Central memory CD8-positive, alpha-beta T cell (primary cell): ENCODE data around the gene RFX6.

Experiments
- ATAC-seq: fragments of 150-1000 bp; cut with Tn5 transposase; replicated peaks from 2 replicates; pipeline ENCODE4 v1.10.0; 2022; ENCODE audit warnings: mild to moderate bottlenecking, moderate FRiP score, moderate number of reproducible peaks; ENCODE audit not compliant: poor library complexity, severe bottlenecking; ENCODE audit errors: extremely low read depth
- DNase-seq, 2 donors: peaks; one replicate each; pipeline ENCODE4 v3.0.0; 2021; ENCODE audit warnings: low spot score in 2 of 2
- H3K27ac Mint-ChIP-seq: one replicate; pipeline ENCODE4 v1.8.0; 2022; ENCODE audit warnings: low read depth, mild to moderate bottlenecking, moderate library complexity, mixed read lengths
- H3K27me3 Mint-ChIP-seq: one replicate; pipeline ENCODE4 v1.8.0; 2022; ENCODE audit warnings: mixed read lengths
- H3K36me3 Mint-ChIP-seq: one replicate; pipeline ENCODE4 v1.8.0; 2022; ENCODE audit warnings: mild to moderate bottlenecking, moderate library complexity, mixed read lengths; ENCODE audit not compliant: insufficient read depth
- H3K4me1 Mint-ChIP-seq: one replicate; pipeline ENCODE4 v1.8.0; 2022; ENCODE audit warnings: mixed read lengths
- H3K4me3 Mint-ChIP-seq: one replicate; pipeline ENCODE4 v1.8.0; 2022; ENCODE audit warnings: mild to moderate bottlenecking, moderate library complexity, mixed read lengths
- H3K9me3 Mint-ChIP-seq: one replicate; pipeline ENCODE4 v1.8.0; 2022; ENCODE audit warnings: mixed read lengths

RFX6 gene

DNA sequence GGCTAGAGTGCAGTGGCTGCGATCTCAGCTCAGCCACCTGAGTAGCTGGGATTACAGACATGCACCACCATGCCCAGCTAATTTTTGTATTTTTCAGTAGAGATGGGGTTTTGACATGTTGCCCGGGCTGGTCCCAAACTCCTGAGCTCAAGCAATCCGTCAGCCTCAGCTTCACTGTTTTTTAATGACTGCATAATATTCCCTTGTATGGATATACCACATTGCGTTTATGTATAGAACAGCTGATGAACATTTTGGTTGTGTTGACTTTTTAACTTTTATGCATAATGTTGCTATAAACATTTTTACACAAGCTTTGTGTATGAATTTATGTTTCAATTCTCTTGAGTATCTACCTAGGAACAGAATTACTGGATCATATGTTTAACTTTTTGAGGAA, 4.3 kb upstream of the RFX6 start:
- Mint-ChIP-seq H3K36me3 (no peaks in the 10 kb centered on the region), H3K27ac (no peak overlapping the region), H3K9me3 (peaks cover 12% of the 10 kb centered on the region), H3K4me3 (no peak overlapping the region), H3K4me1 (peaks cover 11% of the 10 kb centered on the region), H3K27me3 (peaks cover 27% of the 10 kb centered on the region)
- ATAC-seq = no peak
- no peak for DNase-seq

DNA sequence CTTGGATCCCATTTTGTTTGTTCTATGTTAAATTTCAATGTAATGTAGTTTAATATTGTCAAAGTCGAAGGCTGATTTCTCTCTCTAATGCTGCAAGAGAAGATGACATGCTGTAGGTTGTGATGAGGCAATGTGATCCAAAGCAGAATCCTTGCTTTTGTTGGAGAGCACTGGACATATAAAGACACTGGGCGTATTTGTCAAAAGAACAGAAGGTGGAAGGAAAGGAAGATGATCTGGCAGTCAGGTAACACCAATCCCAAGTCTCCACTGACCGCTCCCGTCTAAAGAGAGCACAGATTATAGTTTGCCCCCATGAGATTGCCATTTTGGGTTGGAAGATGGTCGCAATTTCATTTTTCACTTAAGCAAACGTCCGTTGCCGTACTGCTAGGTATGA, 935 bp upstream of the RFX6 start:
- Mint-ChIP-seq H3K9me3 (peaks cover 6% of the 10 kb centered on the region), H3K27ac (no peak overlapping the region), H3K27me3 (peaks cover 31% of the 10 kb centered on the region), H3K4me3 (no peak overlapping the region), H3K4me1 (peaks cover 11% of the 10 kb centered on the region), H3K36me3 (no peaks in the 10 kb centered on the region)
- DNase-seq = no peak
- ATAC-seq = no peak

DNA sequence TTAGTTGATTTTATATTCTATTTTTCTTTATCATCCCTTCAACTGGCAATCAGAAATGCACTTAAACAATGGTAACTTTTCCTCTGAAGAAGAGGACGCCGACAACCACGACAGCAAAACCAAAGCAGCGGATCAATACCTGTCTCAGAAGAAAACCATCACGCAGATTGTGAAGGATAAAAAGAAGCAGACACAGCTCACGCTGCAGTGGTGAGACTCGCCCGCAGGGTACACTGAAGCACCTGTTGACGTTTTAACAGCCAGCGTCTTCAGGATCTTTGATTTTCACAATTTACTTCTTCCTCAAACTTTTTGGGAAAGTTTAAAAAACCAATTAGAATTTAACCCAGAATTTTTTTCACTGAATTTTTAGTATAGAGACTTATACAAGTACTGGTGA, 701 bp downstream of the RFX6 start:
- peaks cover 11% of the 10 kb centered on the region for H3K4me1 Mint-ChIP-seq
- no peaks in the 10 kb centered on the region for H3K36me3 Mint-ChIP-seq
- ATAC-seq = no peak
- H3K27me3 Mint-ChIP-seq = peaks cover 31% of the 10 kb centered on the region
- H3K4me3 Mint-ChIP-seq = no peak overlapping the region
- H3K9me3 Mint-ChIP-seq = peaks cover 6% of the 10 kb centered on the region
- DNase-seq = no peak
- H3K27ac Mint-ChIP-seq = no peak overlapping the region

DNA sequence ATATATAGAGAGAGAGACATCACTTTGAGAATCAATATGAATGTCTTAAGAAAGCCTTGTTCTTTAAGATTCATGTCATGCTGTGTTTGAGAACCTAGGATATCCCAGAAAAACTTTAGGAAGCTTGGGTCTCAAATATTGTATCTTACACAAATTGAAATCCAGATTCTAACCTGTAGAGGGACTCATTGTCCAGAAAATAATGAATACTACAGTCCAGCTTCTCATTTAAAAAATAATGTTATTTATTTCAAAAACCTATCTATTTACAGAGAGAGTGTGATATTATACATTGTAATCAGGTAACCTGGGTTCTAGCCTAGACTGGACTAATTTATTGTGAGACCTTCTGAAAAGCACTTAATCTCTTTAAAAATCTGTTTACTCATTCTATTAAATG, 4.2 kb downstream of the RFX6 start:
- Mint-ChIP-seq H3K27ac (no peak overlapping the region), H3K4me1 (peaks cover 6% of the 10 kb centered on the region)
- no peak for DNase-seq

DNA sequence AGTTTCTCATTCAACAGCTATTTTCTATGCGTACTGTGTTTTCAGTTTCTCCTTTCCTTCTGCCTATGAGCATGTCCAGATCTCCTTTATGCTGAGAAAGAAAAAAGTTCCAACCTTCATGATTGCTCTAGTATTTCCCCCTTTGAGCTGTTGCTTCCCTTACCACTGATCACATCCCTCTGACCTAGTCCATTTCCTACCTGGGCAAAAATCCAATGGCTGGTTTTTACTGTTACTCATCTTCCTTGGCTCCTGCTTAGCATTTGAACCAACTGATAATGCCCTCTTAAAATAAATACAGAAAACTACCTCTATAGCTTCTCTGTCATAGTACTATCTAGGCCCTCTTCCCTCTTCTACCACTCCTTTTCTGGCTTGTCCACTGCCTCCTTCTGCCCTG, 6.0 kb downstream of the RFX6 start:
- H3K27me3 Mint-ChIP-seq = peaks cover 1% of the 10 kb centered on the region
- DNase-seq (no peak), ATAC-seq (no peak)
- H3K27ac Mint-ChIP-seq = no peak overlapping the region
- H3K4me3 Mint-ChIP-seq = no peak overlapping the region
- no peaks in the 10 kb centered on the region for H3K9me3 Mint-ChIP-seq
- no peaks in the 10 kb centered on the region for H3K36me3 Mint-ChIP-seq
- H3K4me1 Mint-ChIP-seq = no peaks in the 10 kb centered on the region

More for the DNA sequence above, 4.2 kb downstream of the RFX6 start:
- Mint-ChIP-seq H3K36me3 (no peaks in the 10 kb centered on the region), H3K9me3 (peaks cover 3% of the 10 kb centered on the region), H3K27me3 (peaks cover 19% of the 10 kb centered on the region), H3K4me3 (no peak overlapping the region)
- no peak for ATAC-seq

DNA sequence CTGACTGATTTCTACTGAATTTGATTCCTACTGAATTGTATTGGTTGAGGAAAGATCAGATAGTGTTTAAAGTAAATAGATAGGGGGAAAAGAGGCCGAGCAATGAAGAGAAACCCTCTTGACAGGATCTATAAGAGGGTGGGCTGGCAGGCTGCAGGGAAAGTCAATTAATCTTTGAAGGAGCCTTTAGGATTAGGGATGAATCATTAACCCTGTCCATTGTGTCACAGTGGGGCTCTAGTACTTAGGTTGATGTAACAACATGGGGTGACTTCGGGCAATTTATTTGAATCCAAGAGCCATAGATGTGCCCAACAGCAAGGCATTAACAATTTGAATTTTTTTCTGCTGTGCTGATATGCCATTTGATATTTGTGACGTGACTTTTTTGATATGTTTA, 7.5 kb downstream of the RFX6 start:
- DNase-seq = no peak
- Mint-ChIP-seq H3K27ac (no peak overlapping the region), H3K27me3 (no peaks in the 10 kb centered on the region), H3K9me3 (no peaks in the 10 kb centered on the region), H3K36me3 (no peaks in the 10 kb centered on the region), H3K4me3 (no peak overlapping the region), H3K4me1 (no peaks in the 10 kb centered on the region)
- ATAC-seq = no peak

DNA sequence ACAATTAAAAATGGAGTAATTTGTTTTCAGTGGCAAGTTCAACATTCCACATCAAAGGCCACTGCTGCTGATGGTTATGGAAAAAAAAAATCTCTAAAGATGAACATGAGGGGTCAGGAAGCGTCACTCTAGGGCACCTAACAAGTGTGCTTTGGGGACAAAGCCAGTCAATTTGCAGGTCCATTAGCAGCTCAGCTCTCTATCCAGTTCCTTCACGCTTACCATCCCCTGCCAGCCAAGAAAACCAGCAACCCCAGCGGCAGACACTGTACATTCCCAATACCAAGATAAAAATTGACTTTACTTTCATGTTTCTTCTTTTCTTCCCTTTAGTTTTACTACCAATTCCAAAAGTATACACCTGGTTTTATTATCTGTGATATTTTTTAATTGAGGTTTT, 10.1 kb downstream of the RFX6 start:
- no peak for DNase-seq
- Mint-ChIP-seq H3K4me1 (no peaks in the 10 kb centered on the region), H3K9me3 (no peaks in the 10 kb centered on the region), H3K4me3 (no peak overlapping the region), H3K27me3 (no peaks in the 10 kb centered on the region), H3K36me3 (no peaks in the 10 kb centered on the region), H3K27ac (no peak overlapping the region)
- ATAC-seq = no peak

DNA sequence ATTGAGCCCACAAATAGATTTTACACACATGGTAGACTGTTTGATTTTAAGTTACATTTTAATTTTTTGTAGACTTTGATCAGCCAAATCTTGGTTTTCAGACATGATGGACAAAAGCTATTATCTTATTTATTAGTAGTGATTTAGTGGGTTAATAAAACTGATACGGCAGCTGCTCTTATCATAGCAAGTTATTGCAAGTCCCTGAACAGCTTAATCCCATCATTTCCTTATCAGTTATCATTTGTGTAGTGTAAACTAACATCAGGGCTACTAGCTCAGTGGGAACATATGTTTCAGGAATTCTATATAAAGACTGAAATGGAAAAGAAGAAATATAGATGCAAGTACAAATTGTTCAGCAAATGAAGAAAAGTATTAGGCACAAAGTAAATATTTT, 10.9 kb downstream of the RFX6 start:
- Mint-ChIP-seq H3K9me3 (no peaks in the 10 kb centered on the region), H3K4me3 (no peak overlapping the region), H3K4me1 (no peaks in the 10 kb centered on the region), H3K27ac (no peak overlapping the region), H3K27me3 (no peaks in the 10 kb centered on the region), H3K36me3 (no peaks in the 10 kb centered on the region)
- ATAC-seq = no peak
- no peak for DNase-seq

DNA sequence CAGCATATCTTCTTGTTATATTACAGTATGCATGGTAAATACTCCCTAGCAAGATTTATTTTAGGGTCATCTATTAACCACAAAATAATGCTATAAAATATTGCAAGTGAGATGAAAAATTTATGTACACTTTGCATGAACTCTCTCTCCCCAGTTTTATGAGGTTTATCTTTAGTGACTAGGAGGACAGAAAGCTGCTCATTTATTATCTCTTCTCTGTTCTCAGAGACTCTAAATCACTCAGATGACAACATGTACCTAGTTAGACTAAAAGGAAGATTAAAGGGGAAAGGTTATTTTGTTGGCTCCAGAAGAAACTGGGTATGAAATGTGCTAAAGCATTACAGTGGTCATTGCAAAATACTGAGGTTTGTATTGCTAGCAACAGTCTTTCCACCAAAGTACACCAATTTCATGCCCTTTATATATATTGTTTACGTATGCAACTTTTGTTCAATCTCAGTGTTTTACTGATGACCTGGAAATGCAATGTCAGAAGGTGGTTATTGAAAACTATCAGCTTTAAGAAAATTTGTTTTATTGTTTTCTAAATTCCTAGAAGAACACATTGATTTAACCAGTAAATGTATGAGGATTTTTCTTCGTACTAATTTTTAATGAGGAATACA, 11.8 kb downstream of the RFX6 start:
- no peak overlapping the region for H3K27ac Mint-ChIP-seq
- H3K36me3 Mint-ChIP-seq = no peaks in the 10 kb centered on the region
- ATAC-seq (no peak), DNase-seq (no peak)
- no peaks in the 10 kb centered on the region for H3K4me1 Mint-ChIP-seq
- H3K4me3 Mint-ChIP-seq = no peak overlapping the region
- no peaks in the 10 kb centered on the region for H3K9me3 Mint-ChIP-seq
- H3K27me3 Mint-ChIP-seq = no peaks in the 10 kb centered on the region

DNA sequence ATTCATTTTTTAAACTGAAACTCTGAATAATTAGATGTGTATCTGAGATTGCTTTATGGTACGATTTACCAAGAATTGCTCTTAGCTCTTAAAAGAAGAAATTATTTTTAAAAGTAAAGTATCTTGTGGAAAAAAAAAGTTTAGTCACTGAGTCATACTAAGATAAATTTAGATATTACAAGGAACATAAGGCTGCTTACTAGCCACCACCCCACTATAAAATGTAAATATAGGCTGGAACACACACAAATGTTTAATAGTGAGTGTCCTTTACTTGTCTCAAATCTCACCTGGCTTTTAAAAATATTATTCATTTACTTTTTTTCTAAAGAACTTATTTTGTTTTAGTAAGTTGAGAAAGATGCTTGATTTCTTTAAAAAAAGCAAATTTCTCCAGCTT, 17.6 kb downstream of the RFX6 start:
- H3K36me3 Mint-ChIP-seq = peaks cover 3% of the 10 kb centered on the region
- no peaks in the 10 kb centered on the region for H3K27me3 Mint-ChIP-seq
- no peak overlapping the region for H3K27ac Mint-ChIP-seq
- no peak overlapping the region for H3K4me3 Mint-ChIP-seq
- H3K4me1 Mint-ChIP-seq = no peaks in the 10 kb centered on the region
- H3K9me3 Mint-ChIP-seq = no peaks in the 10 kb centered on the region
- no peak for DNase-seq
- no peak for ATAC-seq

DNA sequence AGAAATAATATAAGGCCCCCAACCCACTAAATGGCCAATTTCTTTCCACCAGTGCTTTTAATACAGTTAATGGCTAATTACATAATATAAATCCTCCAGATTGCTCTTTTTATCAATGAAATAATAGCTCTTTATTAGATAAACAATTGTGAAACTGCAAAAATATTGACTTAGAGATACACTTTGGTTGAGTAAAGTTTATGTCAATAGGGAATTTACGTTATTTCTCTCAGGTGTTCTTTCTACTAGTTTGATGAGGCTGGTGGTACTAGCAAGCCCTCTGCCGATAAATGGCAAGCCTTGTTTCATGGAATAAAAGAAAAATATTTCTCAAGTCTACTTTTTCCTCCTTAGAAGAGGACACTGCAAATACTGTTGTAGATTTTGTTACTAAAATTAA, 18.9 kb downstream of the RFX6 start:
- no peaks in the 10 kb centered on the region for H3K4me1 Mint-ChIP-seq
- H3K9me3 Mint-ChIP-seq = no peaks in the 10 kb centered on the region
- H3K4me3 Mint-ChIP-seq = no peak overlapping the region
- H3K27me3 Mint-ChIP-seq = no peaks in the 10 kb centered on the region
- ATAC-seq (no peak), DNase-seq (no peak)
- H3K27ac Mint-ChIP-seq = no peak overlapping the region
- H3K36me3 Mint-ChIP-seq = peaks cover 3% of the 10 kb centered on the region

DNA sequence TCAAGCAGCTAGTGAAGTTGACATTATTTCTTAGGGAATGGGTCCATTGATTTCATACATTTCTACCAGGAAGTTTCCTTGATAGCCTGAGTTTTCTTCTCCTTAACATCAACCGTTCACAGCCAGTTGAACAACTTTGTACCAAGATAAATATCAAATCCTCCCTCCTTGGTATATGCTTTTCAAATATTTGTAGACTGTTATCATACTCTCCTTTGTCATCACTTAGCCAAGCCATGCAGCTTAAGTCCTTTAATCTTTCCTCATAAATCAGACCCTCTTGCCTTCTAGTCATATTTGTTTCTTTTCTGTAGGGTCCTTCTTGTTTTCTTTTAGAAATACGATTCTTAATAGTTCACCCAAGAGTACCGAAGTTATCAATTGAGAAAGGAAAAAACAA, 25.6 kb downstream of the RFX6 start:
- no peaks in the 10 kb centered on the region for H3K4me1 Mint-ChIP-seq

DNA sequence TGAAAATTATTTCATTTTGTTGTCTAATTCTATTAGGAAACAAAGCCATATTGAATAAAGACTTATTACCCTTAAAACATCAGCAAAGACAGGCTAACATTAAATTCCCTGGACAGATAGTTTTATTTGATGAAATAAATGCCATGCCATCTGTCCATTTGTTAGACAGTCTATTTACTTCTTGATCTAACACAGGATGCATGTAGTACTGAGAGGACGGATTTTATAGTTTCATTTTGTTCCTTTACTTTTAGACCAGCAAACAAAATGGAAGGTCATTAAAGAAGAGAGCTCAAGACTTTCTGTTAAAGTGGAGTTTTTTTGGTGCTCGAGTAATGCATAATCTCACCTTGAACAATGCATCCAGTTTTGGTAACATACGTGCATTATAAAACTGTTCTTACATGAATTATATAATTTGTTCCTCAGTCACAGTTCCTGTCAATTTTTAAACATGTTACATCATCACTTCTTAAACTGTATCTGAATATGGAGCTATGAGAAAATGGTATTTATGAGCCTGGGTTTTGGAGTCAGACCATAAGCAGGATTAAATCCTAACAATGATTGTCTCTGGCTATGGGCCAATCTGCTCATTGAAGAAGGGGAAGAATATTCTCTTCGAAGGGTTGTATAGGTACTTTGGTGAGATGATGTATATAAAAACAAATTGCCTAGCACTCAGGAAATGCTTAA, 46.0 kb downstream of the RFX6 start:
- Mint-ChIP-seq H3K9me3 (no peaks in the 10 kb centered on the region), H3K4me3 (no peak overlapping the region), H3K27ac (no peak overlapping the region), H3K4me1 (no peaks in the 10 kb centered on the region), H3K27me3 (no peaks in the 10 kb centered on the region), H3K36me3 (no peaks in the 10 kb centered on the region)
- ATAC-seq (no peak), DNase-seq (no peak)

More for the DNA sequence above, 25.6 kb downstream of the RFX6 start:
- Mint-ChIP-seq H3K27ac (no peak overlapping the region), H3K27me3 (no peaks in the 10 kb centered on the region), H3K4me3 (no peak overlapping the region), H3K9me3 (peaks cover 16% of the 10 kb centered on the region), H3K36me3 (peaks cover 3% of the 10 kb centered on the region)
- DNase-seq (no peak), ATAC-seq (no peak)
